Measurements from ENCODE around the gene BFSP2.

DNA sequence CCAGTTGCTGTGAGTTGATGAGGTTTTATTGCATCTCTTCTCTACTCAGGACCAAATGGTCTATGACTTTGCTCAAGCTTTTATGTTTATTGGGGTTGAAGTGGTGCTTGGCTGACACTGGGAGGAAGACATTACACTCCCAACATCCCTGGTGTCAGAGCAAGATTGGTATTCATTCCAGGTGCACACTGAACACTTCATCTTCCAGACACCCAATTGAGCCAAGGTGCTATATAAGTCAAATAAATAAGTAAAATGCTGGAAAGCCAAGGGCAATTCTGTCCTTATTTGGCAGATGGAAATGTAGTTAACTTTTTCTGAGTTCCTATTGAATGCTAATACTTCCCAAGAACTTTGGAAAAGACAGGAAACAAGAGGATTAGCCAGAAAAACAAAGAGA is 120.4 kb downstream of the BFSP2 start:
- TF ChIP-seq, protein P1, sequence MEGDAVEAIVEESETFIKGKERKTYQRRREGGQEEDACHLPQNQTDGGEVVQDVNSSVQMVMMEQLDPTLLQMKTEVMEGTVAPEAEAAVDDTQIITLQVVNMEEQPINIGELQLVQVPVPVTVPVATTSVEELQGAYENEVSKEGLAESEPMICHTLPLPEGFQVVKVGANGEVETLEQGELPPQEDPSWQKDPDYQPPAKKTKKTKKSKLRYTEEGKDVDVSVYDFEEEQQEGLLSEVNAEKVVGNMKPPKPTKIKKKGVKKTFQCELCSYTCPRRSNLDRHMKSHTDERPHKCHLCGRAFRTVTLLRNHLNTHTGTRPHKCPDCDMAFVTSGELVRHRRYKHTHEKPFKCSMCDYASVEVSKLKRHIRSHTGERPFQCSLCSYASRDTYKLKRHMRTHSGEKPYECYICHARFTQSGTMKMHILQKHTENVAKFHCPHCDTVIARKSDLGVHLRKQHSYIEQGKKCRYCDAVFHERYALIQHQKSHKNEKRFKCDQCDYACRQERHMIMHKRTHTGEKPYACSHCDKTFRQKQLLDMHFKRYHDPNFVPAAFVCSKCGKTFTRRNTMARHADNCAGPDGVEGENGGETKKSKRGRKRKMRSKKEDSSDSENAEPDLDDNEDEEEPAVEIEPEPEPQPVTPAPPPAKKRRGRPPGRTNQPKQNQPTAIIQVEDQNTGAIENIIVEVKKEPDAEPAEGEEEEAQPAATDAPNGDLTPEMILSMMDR (IDR thresholded peaks at IDR 0.05), result no peak
- TF ChIP-seq POLR2A (IDR thresholded peaks at IDR 0.05), result no peak
